Endothelial cell of umbilical vein (primary cell): Measurements from ENCODE around the gene DHRS7B. TPM values are rescaled to one million over a fixed set of nuclear protein-coding genes. Genes with fewer than 3 reads are reported as not detected.

Experiments used
- BruUV-seq: library from RNA; stranded (reverse); fragments of 400-500 nt; replicated peaks from 2 replicates; lab custom pipeline; 2021; lab: Mats Ljungman, UMichigan
- CTCF ChIA-PET: fragments of 300-600, 350-600 bp; sonication (Branson Sonifier 250); formaldehyde crosslinking; loops from one replicate; lab custom pipeline; 2021; ENCODE audit warnings: antibody characterized with exemption, inconsistent platforms; lab: Charles Lee
- POLR2A ChIA-PET: fragments of 300-600, 350-600 bp; sonication (Branson Sonifier 250); formaldehyde crosslinking; loops from one replicate; lab custom pipeline; 2021; ENCODE audit warnings: antibody characterized with exemption, inconsistent platforms; lab: Charles Lee
- DNase-seq: peaks from one replicate; pipeline ENCODE4 v3.0.0-alpha.2; 2011; ENCODE audit warnings: low read depth, low spot score
- FAIRE-seq: peaks from 2 replicates; lab custom pipeline; 2011; peaks lifted over from hg19 to GRCh38; lab: Jason Lieb, UNC
- H2AFZ ChIP-seq: 2 replicates; pipeline ENCODE4 v1.6.0; 2012; ENCODE audit warnings: low read depth, low read length, control low read depth, inconsistent platforms
- H3K27ac ChIP-seq: 2 replicates; pipeline ENCODE4 v1.5.1; 2011; ENCODE audit warnings: low read depth, mild to moderate bottlenecking, control low read depth, low read length, moderate library complexity; ENCODE audit not compliant: insufficient read depth
- H3K27me3 ChIP-seq, 2 experiments: 2 replicates each; pipeline versions ENCODE4 v1.6.0 to v1.6.1; 2011; ENCODE audit warnings: low read length in 2 of 2, mixed read lengths in 1 of 2; ENCODE audit not compliant: control insufficient read depth in 2 of 2, insufficient read depth in 2 of 2
- H3K36me3 ChIP-seq, 2 experiments: 2 replicates in 1 of 2; 3 replicates in 1 of 2; pipeline ENCODE4 v1.5.1; 2011; ENCODE audit warnings: low read length in 2 of 2, mild to moderate bottlenecking in 1 of 2, moderate library complexity in 1 of 2; ENCODE audit not compliant: control insufficient read depth in 2 of 2, insufficient read depth in 2 of 2; ENCODE audit errors: extremely low read depth in 1 of 2
- H3K4me1 ChIP-seq: 3 replicates; pipeline ENCODE4 v1.5.1; 2011; ENCODE audit warnings: mild to moderate bottlenecking, low read length; ENCODE audit not compliant: control insufficient read depth, insufficient read depth; ENCODE audit errors: extremely low read depth
- H3K4me2 ChIP-seq: 2 replicates; pipeline ENCODE4 v1.6.1; 2011; ENCODE audit warnings: low read length, control low read depth, mixed read lengths; ENCODE audit not compliant: insufficient read depth
- H3K4me3 ChIP-seq, 3 experiments: fragments of 200-600 bp in 1 of 3; sonication (generic), shearing (Covaris generic) in 1 of 3; replicated peaks in 1 of 3; 2 replicates each; pipeline ENCODE4 v1.5.1; 2011 to 2016; ENCODE audit warnings: control low read depth in 3 of 3, low read length in 3 of 3, mild to moderate bottlenecking in 2 of 3, inconsistent platforms in 1 of 3, low read depth in 1 of 3, moderate library complexity in 1 of 3; ENCODE audit not compliant: insufficient read depth in 1 of 3
- H3K79me2 ChIP-seq: 2 replicates; pipeline ENCODE4 v1.6.0; 2012; ENCODE audit warnings: low read length, inconsistent platforms; ENCODE audit not compliant: control insufficient read depth, insufficient read depth
- H3K9ac ChIP-seq: replicated peaks from 2 replicates; pipeline ENCODE3; 2011; ENCODE audit warnings: low read length, control low read depth; ENCODE audit not compliant: insufficient read depth; ENCODE audit errors: extremely low read depth
- H3K9me1 ChIP-seq: replicated peaks from 3 replicates; pipeline ENCODE4 v1.6.0; 2011; ENCODE audit warnings: mild to moderate bottlenecking, low read length; ENCODE audit not compliant: control insufficient read depth, insufficient read depth; ENCODE audit errors: extremely low read depth
- H3K9me3 ChIP-seq: replicated peaks from 2 replicates; pipeline ENCODE4 v1.5.1; 2012; ENCODE audit warnings: low read length, inconsistent platforms; ENCODE audit not compliant: control insufficient read depth, insufficient read depth
- H4K20me1 ChIP-seq: replicated peaks from 2 replicates; pipeline ENCODE3; 2011; ENCODE audit warnings: mild to moderate bottlenecking, low read length; ENCODE audit not compliant: control insufficient read depth, insufficient read depth; ENCODE audit errors: extremely low read depth
- CTCF ChIP-seq, 2 donors: IDR thresholded peaks; 1 replicate in 1 of 2; 2 replicates in 1 of 2; pipeline ENCODE4 v1.5.1; 2011; ENCODE audit warnings: low read length in 2 of 2, mild to moderate bottlenecking in 2 of 2, moderate library complexity in 2 of 2, control low read depth in 1 of 2, inconsistent platforms in 1 of 2, low read depth in 1 of 2; ENCODE audit not compliant: insufficient read depth in 1 of 2; ENCODE audit errors: extremely low read depth in 1 of 2
- EZH2 ChIP-seq: IDR thresholded peaks from 2 replicates; pipeline ENCODE4 v1.6.1; 2012; ENCODE audit warnings: borderline replicate concordance, low read depth, mild to moderate bottlenecking, moderate library complexity, low read length, inconsistent platforms; ENCODE audit not compliant: severe bottlenecking
- FOS ChIP-seq: IDR thresholded peaks from 2 replicates; pipeline ENCODE4 v1.6.1; 2011; ENCODE audit warnings: mild to moderate bottlenecking, low read length, moderate library complexity, borderline replicate concordance; ENCODE audit not compliant: insufficient read depth
- GATA2 ChIP-seq: IDR thresholded peaks from 2 replicates; pipeline ENCODE4 v1.7.0; 2011; ENCODE audit warnings: low read depth, mild to moderate bottlenecking, moderate library complexity, mixed read lengths, low read length; ENCODE audit not compliant: insufficient read length, insufficient read depth
- JUN ChIP-seq: IDR thresholded peaks from 2 replicates; pipeline ENCODE4 v1.6.1; 2011; ENCODE audit warnings: borderline replicate concordance, low read depth; ENCODE audit not compliant: insufficient read length, insufficient read depth
- MAX ChIP-seq: IDR thresholded peaks from 2 replicates; pipeline ENCODE4 v1.6.1; 2011; ENCODE audit not compliant: insufficient read depth, insufficient read length
- MYC ChIP-seq: IDR thresholded peaks from one replicate; pipeline ENCODE4 v1.6.1; 2011; ENCODE audit warnings: mild to moderate bottlenecking, low read depth, low read length
- POLR2A ChIP-seq: IDR thresholded peaks from 2 replicates; pipeline ENCODE4 v1.6.1; 2012; ENCODE audit warnings: low read depth, mild to moderate bottlenecking, control low read depth, low read length
- POLR2AphosphoS5 ChIP-seq: IDR thresholded peaks from 2 replicates; pipeline ENCODE4 v1.6.1; 2012; ENCODE audit warnings: low read depth, mild to moderate bottlenecking, control low read depth, low read length, moderate library complexity; ENCODE audit not compliant: insufficient read depth
- dilution Hi-C: fragments of 300-500 bp; cut with MboI; formaldehyde crosslinking; loops from one replicate; pipeline ENCODE4 v1.15.0; 2019; ENCODE audit warnings: low sequenced_read_pairs; ENCODE audit not compliant: extremely low pct_ligation_motif_present
- intact Hi-C: fragments of 100-400 bp; cut with micrococcal nuclease; formaldehyde crosslinking; loops from one replicate; pipeline ENCODE4 v1.10.0; 2022
- polyA plus RNA-seq, 4 experiments: library from polyadenylated mRNA; depleted of rRNA in 3 of 4; stranded (reverse) in 3 of 4; unstranded in 1 of 4; fragments of >200 nt; gene quantifications; 2 replicates each; pipeline versions ENCODE4 v1.2.1 to v1.2.3, GENCODE V29; 2011 to 2012; ENCODE audit warnings: missing spikeins in 1 of 4
- total RNA-seq: library from RNA; stranded (reverse); gene quantifications from 2 replicates; pipeline ENCODE4 v1.2.3, GENCODE V29; 2021

DHRS7B gene
- total and polyA plus RNA-seq, 2 donors (not counting 3 experiments of a cell fraction or from before 2014, with no cell fraction given) = 14.0 to 28.1 TPM

- Histone ChIP-seq H3K9ac (no peak overlapping the region), H3K36me3 (no peaks in the 10 kb centered on the region), H3K9me3 (no peaks in the 10 kb centered on the region), H3K9me1 (no peaks in the 10 kb centered on the region), H3K27me3 (no peaks in the 10 kb centered on the region), H2AFZ (no peak overlapping the region), H3K4me1 (no peaks in the 10 kb centered on the region), H3K79me2 (no peaks in the 10 kb centered on the region), H4K20me1 (no peaks in the 10 kb centered on the region), H3K27ac (no peak overlapping the region), H3K4me3 (no peak overlapping the region), H3K4me2 (no peak overlapping the region)
- BruUV-seq = no TSS peak
- ChIA-PET POLR2A (no interaction called here), CTCF (interaction anchor here (1.7 kb wide), 1 partner anchor 103 kb away, joined by 8 read pairs; no protein-coding TSS in a partner anchor)
- DNase-seq = no peak
- FAIRE-seq = no peak
- TF ChIP-seq CTCF (IDR thresholded peaks at IDR 0.05; ENCODE audit: extremely low read depth in 1 of 2, insufficient read depth in 1 of 2, low read depth in 1 of 2, low read length in 2 of 2) (no peak), EZH2 (no peak), FOS (no peak), POLR2A (no peak), MAX (no peak), GATA2 (no peak), JUN (no peak), MYC (no peak), POLR2AphosphoS5 (no peak)
- intact Hi-C loops = no loop called here
- dilution Hi-C loops = no loop called here
Measured at GRCh38 chr17:21232033-21232749, 105.4 kb downstream of the DHRS7B start.
